HG02759 (cell line): ENCODE results near the gene EYA3.

Source experiments
- ATAC-seq: cut with Tn5 transposase; IDR thresholded peaks from one replicate; pipeline ENCODE4 v1.9.1; 2021; ENCODE audit warnings: mild to moderate bottlenecking, moderate library complexity; ENCODE audit not compliant: unreplicated experiment

Gene EYA3

GRCh38 chr1:27941671-27942540 is 146.5 kb downstream of the EYA3 start:
- no peak for ATAC-seq

GRCh38 chr1:27940870-27941560 is 147.4 kb downstream of the EYA3 start:
- ATAC-seq: no peak

- ATAC-seq: no peak
Observed at GRCh38 chr1:27940297-27940696, 148.1 kb downstream of the EYA3 start.

- no peak for ATAC-seq
Observed at GRCh38 chr1:27938488-27938887, 149.9 kb downstream of the EYA3 start.

- ATAC-seq: no peak
Observed at GRCh38 chr1:27937524-27937836, 150.9 kb downstream of the EYA3 start.

GRCh38 chr1:27936370-27936769 is 152.0 kb downstream of the EYA3 start:
- ATAC-seq: no peak

- ATAC-seq: no peak
Observed at GRCh38 chr1:27935721-27936120, 152.7 kb downstream of the EYA3 start.

- ATAC-seq: no peak
Observed at GRCh38 chr1:27934818-27935549, 153.4 kb downstream of the EYA3 start, which contains the start of gene SMPDL3B. Gene SMPDL3B, plus strand, starts transcription at chr1:27935000. Its CDS starts 184 bp downstream, at chr1:27935184.

GRCh38 chr1:27931759-27932158 is 156.7 kb downstream of the EYA3 start:
- ATAC-seq: no peak

- ATAC-seq: no peak
Observed at GRCh38 chr1:27931184-27931583, 157.2 kb downstream of the EYA3 start.

- no peak for ATAC-seq
Observed at GRCh38 chr1:27928216-27928954, 160.0 kb downstream of the EYA3 start.

GRCh38 chr1:27922272-27922671 is 166.1 kb downstream of the EYA3 start:
- ATAC-seq: no peak
